Measurements from ENCODE around the gene TINCR. TPM values are rescaled to one million over a fixed set of nuclear protein-coding genes. Genes with fewer than 3 reads are reported as not detected.

Gene TINCR
- total and polyA plus RNA-seq, 2 donors (not counting 3 experiments of a cell fraction or from before 2014, with no cell fraction given): 0.01 TPM; not detected in 1

DNA sequence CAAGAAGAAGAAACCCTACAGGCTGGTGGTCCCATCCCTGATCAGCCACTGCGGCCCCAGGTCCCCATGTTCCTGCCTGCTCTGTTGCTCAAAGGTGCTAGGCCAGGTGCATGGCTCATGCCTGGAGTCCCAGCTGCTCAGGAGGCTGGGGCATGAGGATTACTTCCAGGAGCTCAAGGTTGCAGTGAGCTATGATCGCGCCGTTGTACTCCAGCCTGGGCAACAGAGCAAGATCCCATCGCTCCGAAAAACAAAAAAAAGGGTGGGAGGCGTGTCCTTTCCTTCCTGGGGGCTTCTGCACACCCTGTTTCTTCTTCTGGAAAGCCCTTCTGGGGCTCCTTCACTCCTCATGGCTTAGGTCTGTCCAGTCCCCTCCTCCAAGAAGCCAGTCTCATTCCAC is 11.9 kb upstream of the TINCR start:
- no peak for FAIRE-seq

DNA sequence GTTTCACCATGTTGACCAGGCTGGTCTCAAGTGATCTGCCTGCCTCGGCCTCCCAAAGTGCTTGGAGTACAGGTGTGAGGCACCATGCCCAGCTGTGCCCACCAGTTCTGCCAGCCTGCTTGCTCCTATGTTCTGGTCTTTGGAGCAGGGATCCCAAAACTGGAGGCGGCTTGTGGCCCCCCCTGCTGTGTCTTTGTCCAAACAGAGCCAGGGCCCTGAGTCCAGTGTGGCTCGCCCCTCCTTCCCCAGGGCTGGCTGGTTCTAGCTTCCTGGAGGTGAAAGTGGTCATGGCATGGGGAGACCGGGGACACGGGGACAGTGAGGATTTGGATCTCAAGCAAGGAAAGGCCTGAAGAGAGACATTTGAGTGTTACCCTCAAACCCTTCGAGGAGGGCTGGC is 11.5 kb upstream of the TINCR start:
- Histone ChIP-seq H3K36me3 (ENCODE audit: control insufficient read depth in 2 of 2, extremely low read depth in 1 of 2, insufficient read depth in 2 of 2, low read length in 2 of 2) (no peaks in the 10 kb centered on the region), H3K27me3 (ENCODE audit: control insufficient read depth in 2 of 2, insufficient read depth in 2 of 2, low read length in 2 of 2) (no peaks in the 10 kb centered on the region), H3K4me1 (ENCODE audit: control insufficient read depth, extremely low read depth, insufficient read depth, low read length) (no peaks in the 10 kb centered on the region), H3K79me2 (ENCODE audit: control insufficient read depth, insufficient read depth, low read length) (no peaks in the 10 kb centered on the region), H3K4me3 (replicated peaks in 1 of 3; ENCODE audit: insufficient read depth in 1 of 3, low read depth in 1 of 3, low read length in 3 of 3) (no peak overlapping the region), H4K20me1 (replicated peaks; ENCODE audit: control insufficient read depth, extremely low read depth, insufficient read depth, low read length) (no peaks in the 10 kb centered on the region), H3K9ac (replicated peaks; ENCODE audit: extremely low read depth, insufficient read depth, low read length) (no peak overlapping the region), H3K9me1 (replicated peaks; ENCODE audit: control insufficient read depth, extremely low read depth, insufficient read depth, low read length) (no peaks in the 10 kb centered on the region), H3K27ac (ENCODE audit: insufficient read depth, low read depth, low read length) (no peak overlapping the region), H2AFZ (ENCODE audit: low read depth, low read length) (no peak overlapping the region), H3K9me3 (replicated peaks; ENCODE audit: control insufficient read depth, insufficient read depth, low read length) (no peaks in the 10 kb centered on the region), H3K4me2 (ENCODE audit: insufficient read depth, low read length) (no peak overlapping the region)
- TF ChIP-seq POLR2A (IDR thresholded peaks at IDR 0.05; ENCODE audit: low read depth, low read length) (no peak), POLR2AphosphoS5 (IDR thresholded peaks at IDR 0.05; ENCODE audit: insufficient read depth, low read depth, low read length) (no peak), EZH2 (IDR thresholded peaks at IDR 0.05; ENCODE audit: borderline replicate concordance, low read depth, low read length, severe bottlenecking) (no peak), FOS (IDR thresholded peaks at IDR 0.05; ENCODE audit: borderline replicate concordance, insufficient read depth, low read length) (no peak), MYC (IDR thresholded peaks at IDR 0.05; ENCODE audit: low read depth, low read length) (no peak), JUN (IDR thresholded peaks at IDR 0.05; ENCODE audit: borderline replicate concordance, insufficient read depth, insufficient read length, low read depth) (no peak)
- TF ChIP-seq, protein P1, sequence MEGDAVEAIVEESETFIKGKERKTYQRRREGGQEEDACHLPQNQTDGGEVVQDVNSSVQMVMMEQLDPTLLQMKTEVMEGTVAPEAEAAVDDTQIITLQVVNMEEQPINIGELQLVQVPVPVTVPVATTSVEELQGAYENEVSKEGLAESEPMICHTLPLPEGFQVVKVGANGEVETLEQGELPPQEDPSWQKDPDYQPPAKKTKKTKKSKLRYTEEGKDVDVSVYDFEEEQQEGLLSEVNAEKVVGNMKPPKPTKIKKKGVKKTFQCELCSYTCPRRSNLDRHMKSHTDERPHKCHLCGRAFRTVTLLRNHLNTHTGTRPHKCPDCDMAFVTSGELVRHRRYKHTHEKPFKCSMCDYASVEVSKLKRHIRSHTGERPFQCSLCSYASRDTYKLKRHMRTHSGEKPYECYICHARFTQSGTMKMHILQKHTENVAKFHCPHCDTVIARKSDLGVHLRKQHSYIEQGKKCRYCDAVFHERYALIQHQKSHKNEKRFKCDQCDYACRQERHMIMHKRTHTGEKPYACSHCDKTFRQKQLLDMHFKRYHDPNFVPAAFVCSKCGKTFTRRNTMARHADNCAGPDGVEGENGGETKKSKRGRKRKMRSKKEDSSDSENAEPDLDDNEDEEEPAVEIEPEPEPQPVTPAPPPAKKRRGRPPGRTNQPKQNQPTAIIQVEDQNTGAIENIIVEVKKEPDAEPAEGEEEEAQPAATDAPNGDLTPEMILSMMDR (IDR thresholded peaks at IDR 0.05; ENCODE audit: extremely low read depth in 1 of 2, insufficient read depth in 1 of 2, low read depth in 1 of 2, low read length in 2 of 2): no peak
- TF ChIP-seq, protein P2, sequence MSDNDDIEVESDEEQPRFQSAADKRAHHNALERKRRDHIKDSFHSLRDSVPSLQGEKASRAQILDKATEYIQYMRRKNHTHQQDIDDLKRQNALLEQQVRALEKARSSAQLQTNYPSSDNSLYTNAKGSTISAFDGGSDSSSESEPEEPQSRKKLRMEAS (IDR thresholded peaks at IDR 0.05; ENCODE audit: insufficient read depth, insufficient read length): no peak
- BruUV-seq (replicated peaks): no TSS peak
- CTCF ChIA-PET: interaction anchor here (0.8 to 3.2 kb wide), 6 partner anchors 21 to 533 kb away, joined by 3 to 21 read pairs (median 4); no protein-coding TSS in a partner anchor
- POLR2A ChIA-PET: no interaction called here
- intact Hi-C loops (cut with micrococcal nuclease): no loop called here
- FAIRE-seq (no peak), DNase-seq (ENCODE audit: low read depth, low spot score) (no peak)
- dilution Hi-C loops (cut with MboI; ENCODE audit: extremely low pct_ligation_motif_present, low sequenced_read_pairs): no loop called here

More for the DNA sequence above, 11.9 kb upstream of the TINCR start:
- Histone ChIP-seq H4K20me1 (replicated peaks; ENCODE audit: control insufficient read depth, extremely low read depth, insufficient read depth, low read length) (no peaks in the 10 kb centered on the region), H3K4me3 (replicated peaks in 1 of 3; ENCODE audit: insufficient read depth in 1 of 3, low read depth in 1 of 3, low read length in 3 of 3) (no peak overlapping the region), H3K27me3 (ENCODE audit: control insufficient read depth in 2 of 2, insufficient read depth in 2 of 2, low read length in 2 of 2) (no peaks in the 10 kb centered on the region), H3K9me1 (replicated peaks; ENCODE audit: control insufficient read depth, extremely low read depth, insufficient read depth, low read length) (no peaks in the 10 kb centered on the region), H3K4me2 (ENCODE audit: insufficient read depth, low read length) (no peak overlapping the region), H3K79me2 (ENCODE audit: control insufficient read depth, insufficient read depth, low read length) (no peaks in the 10 kb centered on the region), H2AFZ (ENCODE audit: low read depth, low read length) (no peak overlapping the region), H3K9me3 (replicated peaks; ENCODE audit: control insufficient read depth, insufficient read depth, low read length) (no peaks in the 10 kb centered on the region), H3K36me3 (ENCODE audit: control insufficient read depth in 2 of 2, extremely low read depth in 1 of 2, insufficient read depth in 2 of 2, low read length in 2 of 2) (no peaks in the 10 kb centered on the region), H3K9ac (replicated peaks; ENCODE audit: extremely low read depth, insufficient read depth, low read length) (no peak overlapping the region), H3K27ac (ENCODE audit: insufficient read depth, low read depth, low read length) (no peak overlapping the region), H3K4me1 (ENCODE audit: control insufficient read depth, extremely low read depth, insufficient read depth, low read length) (no peaks in the 10 kb centered on the region)
- CTCF ChIA-PET: interaction anchor here (0.8 to 3.2 kb wide), 5 partner anchors 20 to 531 kb away, joined by 3 to 21 read pairs (median 4); no protein-coding TSS in a partner anchor
- no peak for TF ChIP-seq GATA2 (IDR thresholded peaks at IDR 0.05; ENCODE audit: insufficient read depth, insufficient read length, low read depth, low read length)
- TF ChIP-seq POLR2A (IDR thresholded peaks at IDR 0.05; ENCODE audit: low read depth, low read length): no peak
- no peak for TF ChIP-seq MYC (IDR thresholded peaks at IDR 0.05; ENCODE audit: low read depth, low read length)
- no peak for TF ChIP-seq FOS (IDR thresholded peaks at IDR 0.05; ENCODE audit: borderline replicate concordance, insufficient read depth, low read length)
- TF ChIP-seq EZH2 (IDR thresholded peaks at IDR 0.05; ENCODE audit: borderline replicate concordance, low read depth, low read length, severe bottlenecking): no peak
- no peak for TF ChIP-seq POLR2AphosphoS5 (IDR thresholded peaks at IDR 0.05; ENCODE audit: insufficient read depth, low read depth, low read length)
- no peak for TF ChIP-seq JUN (IDR thresholded peaks at IDR 0.05; ENCODE audit: borderline replicate concordance, insufficient read depth, insufficient read length, low read depth)
- no TSS peak for BruUV-seq (replicated peaks)
- POLR2A ChIA-PET: no interaction called here
- DNase-seq (ENCODE audit: low read depth, low spot score): no peak
- intact Hi-C loops (cut with micrococcal nuclease): no loop called here
- dilution Hi-C loops (cut with MboI; ENCODE audit: extremely low pct_ligation_motif_present, low sequenced_read_pairs): no loop called here

Measured in endothelial cell of umbilical vein (primary cell).